ENCODE measurements around the gene CD3G. TPM values are rescaled to one million over a fixed set of nuclear protein-coding genes. Genes with fewer than 3 reads are reported as not detected.

The CD3G gene
- total and polyA plus RNA-seq, 9 of the 15 experiments (the other 6 are each of a cell fraction or from before 2014, with no cell fraction given) = 0.30 to 1.7 (median 0.47) TPM

GRCh38 chr11:118359295-118359958 lies 15.3 kb downstream of the CD3G start, which contains the start of gene UBE4A (continued):
- TF ChIP-seq, protein P1, sequence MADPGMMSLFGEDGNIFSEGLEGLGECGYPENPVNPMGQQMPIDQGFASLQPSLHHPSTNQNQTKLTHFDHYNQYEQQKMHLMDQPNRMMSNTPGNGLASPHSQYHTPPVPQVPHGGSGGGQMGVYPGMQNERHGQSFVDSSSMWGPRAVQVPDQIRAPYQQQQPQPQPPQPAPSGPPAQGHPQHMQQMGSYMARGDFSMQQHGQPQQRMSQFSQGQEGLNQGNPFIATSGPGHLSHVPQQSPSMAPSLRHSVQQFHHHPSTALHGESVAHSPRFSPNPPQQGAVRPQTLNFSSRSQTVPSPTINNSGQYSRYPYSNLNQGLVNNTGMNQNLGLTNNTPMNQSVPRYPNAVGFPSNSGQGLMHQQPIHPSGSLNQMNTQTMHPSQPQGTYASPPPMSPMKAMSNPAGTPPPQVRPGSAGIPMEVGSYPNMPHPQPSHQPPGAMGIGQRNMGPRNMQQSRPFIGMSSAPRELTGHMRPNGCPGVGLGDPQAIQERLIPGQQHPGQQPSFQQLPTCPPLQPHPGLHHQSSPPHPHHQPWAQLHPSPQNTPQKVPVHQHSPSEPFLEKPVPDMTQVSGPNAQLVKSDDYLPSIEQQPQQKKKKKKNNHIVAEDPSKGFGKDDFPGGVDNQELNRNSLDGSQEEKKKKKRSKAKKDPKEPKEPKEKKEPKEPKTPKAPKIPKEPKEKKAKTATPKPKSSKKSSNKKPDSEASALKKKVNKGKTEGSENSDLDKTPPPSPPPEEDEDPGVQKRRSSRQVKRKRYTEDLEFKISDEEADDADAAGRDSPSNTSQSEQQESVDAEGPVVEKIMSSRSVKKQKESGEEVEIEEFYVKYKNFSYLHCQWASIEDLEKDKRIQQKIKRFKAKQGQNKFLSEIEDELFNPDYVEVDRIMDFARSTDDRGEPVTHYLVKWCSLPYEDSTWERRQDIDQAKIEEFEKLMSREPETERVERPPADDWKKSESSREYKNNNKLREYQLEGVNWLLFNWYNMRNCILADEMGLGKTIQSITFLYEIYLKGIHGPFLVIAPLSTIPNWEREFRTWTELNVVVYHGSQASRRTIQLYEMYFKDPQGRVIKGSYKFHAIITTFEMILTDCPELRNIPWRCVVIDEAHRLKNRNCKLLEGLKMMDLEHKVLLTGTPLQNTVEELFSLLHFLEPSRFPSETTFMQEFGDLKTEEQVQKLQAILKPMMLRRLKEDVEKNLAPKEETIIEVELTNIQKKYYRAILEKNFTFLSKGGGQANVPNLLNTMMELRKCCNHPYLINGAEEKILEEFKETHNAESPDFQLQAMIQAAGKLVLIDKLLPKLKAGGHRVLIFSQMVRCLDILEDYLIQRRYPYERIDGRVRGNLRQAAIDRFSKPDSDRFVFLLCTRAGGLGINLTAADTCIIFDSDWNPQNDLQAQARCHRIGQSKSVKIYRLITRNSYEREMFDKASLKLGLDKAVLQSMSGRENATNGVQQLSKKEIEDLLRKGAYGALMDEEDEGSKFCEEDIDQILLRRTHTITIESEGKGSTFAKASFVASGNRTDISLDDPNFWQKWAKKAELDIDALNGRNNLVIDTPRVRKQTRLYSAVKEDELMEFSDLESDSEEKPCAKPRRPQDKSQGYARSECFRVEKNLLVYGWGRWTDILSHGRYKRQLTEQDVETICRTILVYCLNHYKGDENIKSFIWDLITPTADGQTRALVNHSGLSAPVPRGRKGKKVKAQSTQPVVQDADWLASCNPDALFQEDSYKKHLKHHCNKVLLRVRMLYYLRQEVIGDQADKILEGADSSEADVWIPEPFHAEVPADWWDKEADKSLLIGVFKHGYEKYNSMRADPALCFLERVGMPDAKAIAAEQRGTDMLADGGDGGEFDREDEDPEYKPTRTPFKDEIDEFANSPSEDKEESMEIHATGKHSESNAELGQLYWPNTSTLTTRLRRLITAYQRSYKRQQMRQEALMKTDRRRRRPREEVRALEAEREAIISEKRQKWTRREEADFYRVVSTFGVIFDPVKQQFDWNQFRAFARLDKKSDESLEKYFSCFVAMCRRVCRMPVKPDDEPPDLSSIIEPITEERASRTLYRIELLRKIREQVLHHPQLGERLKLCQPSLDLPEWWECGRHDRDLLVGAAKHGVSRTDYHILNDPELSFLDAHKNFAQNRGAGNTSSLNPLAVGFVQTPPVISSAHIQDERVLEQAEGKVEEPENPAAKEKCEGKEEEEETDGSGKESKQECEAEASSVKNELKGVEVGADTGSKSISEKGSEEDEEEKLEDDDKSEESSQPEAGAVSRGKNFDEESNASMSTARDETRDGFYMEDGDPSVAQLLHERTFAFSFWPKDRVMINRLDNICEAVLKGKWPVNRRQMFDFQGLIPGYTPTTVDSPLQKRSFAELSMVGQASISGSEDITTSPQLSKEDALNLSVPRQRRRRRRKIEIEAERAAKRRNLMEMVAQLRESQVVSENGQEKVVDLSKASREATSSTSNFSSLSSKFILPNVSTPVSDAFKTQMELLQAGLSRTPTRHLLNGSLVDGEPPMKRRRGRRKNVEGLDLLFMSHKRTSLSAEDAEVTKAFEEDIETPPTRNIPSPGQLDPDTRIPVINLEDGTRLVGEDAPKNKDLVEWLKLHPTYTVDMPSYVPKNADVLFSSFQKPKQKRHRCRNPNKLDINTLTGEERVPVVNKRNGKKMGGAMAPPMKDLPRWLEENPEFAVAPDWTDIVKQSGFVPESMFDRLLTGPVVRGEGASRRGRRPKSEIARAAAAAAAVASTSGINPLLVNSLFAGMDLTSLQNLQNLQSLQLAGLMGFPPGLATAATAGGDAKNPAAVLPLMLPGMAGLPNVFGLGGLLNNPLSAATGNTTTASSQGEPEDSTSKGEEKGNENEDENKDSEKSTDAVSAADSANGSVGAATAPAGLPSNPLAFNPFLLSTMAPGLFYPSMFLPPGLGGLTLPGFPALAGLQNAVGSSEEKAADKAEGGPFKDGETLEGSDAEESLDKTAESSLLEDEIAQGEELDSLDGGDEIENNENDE (IDR thresholded peaks at IDR 0.05; ENCODE audit: low read depth, low read length) = no peak
- peak; percentile 77 for TF ChIP-seq ZNF589 (CRISPR knock-in tag; IDR thresholded peaks at IDR 0.05; ENCODE audit: low read depth)
- no peak for TF ChIP-seq ZC3H4 (CRISPR knock-in tag; IDR thresholded peaks at IDR 0.05; ENCODE audit: borderline replicate concordance)
- no peak for TF ChIP-seq RHOXF2B (CRISPR knock-in tag; conservative IDR thresholded peaks at IDR 0.05)
- TF ChIP-seq DACH1 (IDR thresholded peaks at IDR 0.05; ENCODE audit: partially characterized antibody) = peak; percentile 25
- TF ChIP-seq CBX3 (IDR thresholded peaks at IDR 0.05; ENCODE audit: borderline replicate concordance in 1 of 2, low read length in 2 of 2) = peak in 1 of 2 experiments; percentile 99; a peak in 2 of 3 replicates
- TF ChIP-seq SPI1 (IDR thresholded peaks at IDR 0.05; ENCODE audit: borderline replicate concordance, low read depth, low read length) = peak; percentile 20; the same call in 1 of the 2 replicates
- TF ChIP-seq EGR1 (conservative IDR thresholded peaks at IDR 0.05) = no peak
- TF ChIP-seq ZNF212 (CRISPR knock-in tag; IDR thresholded peaks at IDR 0.05) = no peak
- TF ChIP-seq, protein P2, sequence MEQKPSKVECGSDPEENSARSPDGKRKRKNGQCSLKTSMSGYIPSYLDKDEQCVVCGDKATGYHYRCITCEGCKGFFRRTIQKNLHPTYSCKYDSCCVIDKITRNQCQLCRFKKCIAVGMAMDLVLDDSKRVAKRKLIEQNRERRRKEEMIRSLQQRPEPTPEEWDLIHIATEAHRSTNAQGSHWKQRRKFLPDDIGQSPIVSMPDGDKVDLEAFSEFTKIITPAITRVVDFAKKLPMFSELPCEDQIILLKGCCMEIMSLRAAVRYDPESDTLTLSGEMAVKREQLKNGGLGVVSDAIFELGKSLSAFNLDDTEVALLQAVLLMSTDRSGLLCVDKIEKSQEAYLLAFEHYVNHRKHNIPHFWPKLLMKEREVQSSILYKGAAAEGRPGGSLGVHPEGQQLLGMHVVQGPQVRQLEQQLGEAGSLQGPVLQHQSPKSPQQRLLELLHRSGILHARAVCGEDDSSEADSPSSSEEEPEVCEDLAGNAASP (IDR thresholded peaks at IDR 0.05) = no peak
- TF ChIP-seq, protein P3, sequence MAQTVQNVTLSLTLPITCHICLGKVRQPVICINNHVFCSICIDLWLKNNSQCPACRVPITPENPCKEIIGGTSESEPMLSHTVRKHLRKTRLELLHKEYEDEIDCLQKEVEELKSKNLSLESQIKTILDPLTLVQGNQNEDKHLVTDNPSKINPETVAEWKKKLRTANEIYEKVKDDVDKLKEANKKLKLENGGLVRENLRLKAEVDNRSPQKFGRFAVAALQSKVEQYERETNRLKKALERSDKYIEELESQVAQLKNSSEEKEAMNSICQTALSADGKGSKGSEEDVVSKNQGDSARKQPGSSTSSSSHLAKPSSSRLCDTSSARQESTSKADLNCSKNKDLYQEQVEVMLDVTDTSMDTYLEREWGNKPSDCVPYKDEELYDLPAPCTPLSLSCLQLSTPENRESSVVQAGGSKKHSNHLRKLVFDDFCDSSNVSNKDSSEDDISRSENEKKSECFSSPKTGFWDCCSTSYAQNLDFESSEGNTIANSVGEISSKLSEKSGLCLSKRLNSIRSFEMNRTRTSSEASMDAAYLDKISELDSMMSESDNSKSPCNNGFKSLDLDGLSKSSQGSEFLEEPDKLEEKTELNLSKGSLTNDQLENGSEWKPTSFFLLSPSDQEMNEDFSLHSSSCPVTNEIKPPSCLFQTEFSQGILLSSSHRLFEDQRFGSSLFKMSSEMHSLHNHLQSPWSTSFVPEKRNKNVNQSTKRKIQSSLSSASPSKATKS (CRISPR knock-in tag; IDR thresholded peaks at IDR 0.05) = no peak
- no peak for TF ChIP-seq ZFP36 (IDR thresholded peaks at IDR 0.05; ENCODE audit: low read depth, low read length, partially characterized antibody)
- TF ChIP-seq NR1H2 (CRISPR knock-in tag; IDR thresholded peaks at IDR 0.05) = no peak
- peak; percentile 91 for TF ChIP-seq EHMT2 (IDR thresholded peaks at IDR 0.05)
